K562 (cell line): ENCODE measurements around the gene APOC4. TPM values are rescaled to one million over a fixed set of nuclear protein-coding genes. Genes with fewer than 3 reads are reported as not detected.

ENCODE experiments used
- ASH1L ChIP-seq: fragments of 450-650 bp; IDR thresholded peaks from 2 replicates; pipeline ENCODE4 v1.6.1; 2018; ENCODE audit warnings: borderline replicate concordance, mild to moderate bottlenecking, low read depth; ENCODE audit not compliant: partially characterized antibody
- BCLAF1 ChIP-seq, 2 experiments: fragments of 450-650 bp in 1 of 2; IDR thresholded peaks; 2 replicates each; pipeline ENCODE4 v1.6.1; 2011 to 2017; ENCODE audit warnings: low read depth in 2 of 2, antibody characterized with exemption in 1 of 2, borderline replicate concordance in 1 of 2, low read length in 1 of 2, mild to moderate bottlenecking in 1 of 2, mixed read lengths in 1 of 2; ENCODE audit not compliant: control insufficient read depth in 1 of 2
- BMI1 ChIP-seq: fragments of 150-350 bp; IDR thresholded peaks from 2 replicates; pipeline ENCODE4 v1.6.1; 2014; ENCODE audit warnings: low read length
- CLOCK ChIP-seq: fragments of 250-450 bp; sonication (Bioruptor Pico); IDR thresholded peaks from 2 replicates; pipeline ENCODE4 v1.4.0; 2020; ENCODE audit warnings: mild to moderate bottlenecking, moderate library complexity, borderline replicate concordance
- CTCF ChIP-seq, 3 experiments: IDR thresholded peaks in 2 of 3; conservative IDR thresholded peaks in 1 of 3; 2 replicates each; pipeline ENCODE4 v1.5.1; 2011 to 2012; ENCODE audit warnings: low read length in 3 of 3, mild to moderate bottlenecking in 3 of 3, control low read depth in 2 of 3, improper control_type of control experiment in 1 of 3, inconsistent platforms in 1 of 3, low read depth in 1 of 3, mixed read lengths in 1 of 3, moderate library complexity in 1 of 3; ENCODE audit not compliant: insufficient read depth in 2 of 3
- ERF ChIP-seq: fragments of 450-650 bp; formaldehyde crosslinking; IDR thresholded peaks from 2 replicates; pipeline ENCODE4 v1.4.0; 2020; ENCODE audit warnings: mild to moderate bottlenecking, mixed read lengths
- ILF3 ChIP-seq: fragments of 450-650 bp; IDR thresholded peaks from 2 replicates; pipeline ENCODE4 v1.6.1; 2018; ENCODE audit warnings: antibody characterized with exemption, mild to moderate bottlenecking, moderate library complexity, borderline replicate concordance
- KDM1A ChIP-seq, 2 experiments: fragments of 450-650 bp; IDR thresholded peaks; 2 replicates each; pipeline ENCODE4 v1.6.1; 2016; ENCODE audit warnings: mild to moderate bottlenecking in 2 of 2
- MAFK ChIP-seq: IDR thresholded peaks from 2 replicates; pipeline ENCODE4 v1.6.1; 2011; ENCODE audit warnings: low read length, improper control_type of control experiment
- MEIS2 ChIP-seq: fragments of 450-650 bp; IDR thresholded peaks from 2 replicates; pipeline ENCODE4 v1.6.1; 2014; ENCODE audit warnings: mild to moderate bottlenecking; ENCODE audit not compliant: partially characterized antibody
- NR2F6 ChIP-seq: fragments of 450-650 bp; formaldehyde crosslinking; IDR thresholded peaks from 2 replicates; pipeline ENCODE4 v1.4.0; 2020; ENCODE audit warnings: mild to moderate bottlenecking
- POLR2H ChIP-seq: IDR thresholded peaks from 2 replicates; pipeline ENCODE4 v1.6.1; 2016; ENCODE audit warnings: missing genetic modification characterization, low read depth, mild to moderate bottlenecking, control low read depth, missing compliant biosample characterization, moderate library complexity
- PPARD ChIP-seq: fragments of 250-450 bp; sonication (Bioruptor Pico); IDR thresholded peaks from 2 replicates; pipeline ENCODE4 v1.8.0; 2022; ENCODE audit warnings: inconsistent platforms, mild to moderate bottlenecking, moderate library complexity
- SRF ChIP-seq, 2 experiments: fragments of 250-450, 450-650 bp in 1 of 2; sonication (Bioruptor Pico) in 1 of 2; sonication (generic) in 1 of 2; formaldehyde crosslinking; IDR thresholded peaks; 2 replicates each; pipeline versions ENCODE4 v1.5.0 to v1.5.1; 2020 to 2022; ENCODE audit warnings: mild to moderate bottlenecking in 1 of 2, missing genetic modification reagents in 1 of 2
- USF1 ChIP-seq: sonication (generic); formaldehyde crosslinking; IDR thresholded peaks from 2 replicates; pipeline ENCODE4 v1.9.0; 2022; ENCODE audit warnings: mild to moderate bottlenecking, missing genetic modification reagents
- ZNF354B ChIP-seq: fragments of 250-450 bp; sonication (Bioruptor Pico); IDR thresholded peaks from 2 replicates; pipeline ENCODE4 v1.4.0; 2020
- ZNF696 ChIP-seq: fragments of 250-450 bp; sonication (Bioruptor Pico); conservative IDR thresholded peaks from 2 replicates; pipeline ENCODE4 v1.4.0; 2020; ENCODE audit warnings: mild to moderate bottlenecking, moderate library complexity
- polyA plus RNA-seq, 8 experiments: library from polyadenylated mRNA; depleted of rRNA in 4 of 8; stranded (reverse) in 5 of 8; unstranded in 3 of 8; fragments of >200 nt; fragmentation: Nextera tagmentation in 2 of 8; fragmentation: Illumina TruSeq in 1 of 8; extraction: Ambion mirVana in 2 of 8; extraction: Trizol in 1 of 8; gene quantifications; 2 replicates each; pipeline versions ENCODE4 v1.2.1 to v1.2.3, GENCODE V29; 2011 to 2014; ENCODE audit warnings: inconsistent platforms in 1 of 8, missing spikeins in 1 of 8
- total RNA-seq, 7 experiments: library from RNA; depleted of rRNA in 6 of 7; stranded (reverse); fragments of >200 nt in 6 of 7; fragmentation: Illumina TruSeq in 2 of 7; extraction: Trizol in 2 of 7; gene quantifications; 2 replicates each; pipeline versions ENCODE4 v1.2.1 to v1.2.3, GENCODE V29; 2011 to 2021; ENCODE audit warnings: low replicate concordance in 1 of 7

The APOC4 gene
- total and polyA plus RNA-seq, 9 of the 15 experiments (the other 6 are each of a cell fraction or from before 2014, with no cell fraction given) = 0.46 TPM; not detected in 8

- TF ChIP-seq CLOCK (no peak), BMI1 (no peak), ZNF696 (CRISPR knock-in tag) (0 out of 2 replicates have a peak, but pooled peaks have one; percentile 24), SRF (CRISPR knock-in tag; IDR thresholded peaks at IDR 0.05) (peak in 1 of 2 experiments; percentile 63; a peak in 1 of 4 replicates), KDM1A (IDR thresholded peaks at IDR 0.05) (0 out of 4 replicates have a peak, but pooled peaks of 1 of the 2 experiments have one; percentile 43), BCLAF1 (IDR thresholded peaks at IDR 0.05; ENCODE audit: borderline replicate concordance in 1 of 2, control insufficient read depth in 1 of 2, low read depth in 2 of 2, low read length in 1 of 2) (no peak), ERF (CRISPR knock-in tag) (0 out of 2 replicates have a peak, but pooled peaks have one; percentile 17), MEIS2 (no peak), CTCF (IDR thresholded peaks at IDR 0.05 in 2 of 3, conservative IDR thresholded peaks at IDR 0.05 in 1 of 3; ENCODE audit: insufficient read depth in 2 of 3, low read depth in 1 of 3, low read length in 3 of 3) (peak; percentile 48 to 58 (median 51)), USF1 (CRISPR knock-in tag) (no peak), PPARD (CRISPR knock-in tag) (0 out of 2 replicates have a peak, but pooled peaks have one; percentile 11), MAFK (no peak), ZNF354B (CRISPR knock-in tag) (no peak), ILF3 (no peak), ASH1L (no peak), NR2F6 (CRISPR knock-in tag) (0 out of 2 replicates have a peak, but pooled peaks have one; percentile 62), POLR2H (tag) (peak; percentile 45)
Measured at GRCh38 chr19:44904426-44904994, 37.5 kb upstream of the APOC4 start (continued).
